IMR-90 (cell line): ENCODE results near the gene FAM209A. TPM values are rescaled to one million over a fixed set of nuclear protein-coding genes. Genes with fewer than 3 reads are reported as not detected.

Experiments
- ATAC-seq: fragments of 200-7000 bp; cut with Tn5 transposase; 2 replicates; pipeline ENCODE4 v1.9.1; 2020; ENCODE audit warnings: low read depth, mild to moderate bottlenecking, moderate library complexity
- BruUV-seq: library from RNA; stranded (reverse); fragments of 400-500 nt; replicated peaks from 2 replicates; lab custom pipeline; 2021; lab: Mats Ljungman, UMichigan
- CTCF ChIA-PET: fragments of 300-600 bp; formaldehyde crosslinking; extraction: SDS; loops from one replicate; lab custom pipeline; 2021; ENCODE audit warnings: antibody characterized with exemption; lab: Yijun Ruan, JAX
- POLR2A ChIA-PET: fragments of 300-600 bp; sonication (Branson Sonifier 250); formaldehyde crosslinking; loops from one replicate; lab custom pipeline; 2022; ENCODE audit warnings: antibody characterized with exemption; ENCODE audit not compliant: unreplicated experiment; lab: Charles Lee
- DNase-seq: peaks from one replicate; pipeline ENCODE4 v3.0.0; 2013
- H2AFZ ChIP-seq: replicated peaks from 2 replicates; pipeline ENCODE3; 2013; ENCODE audit warnings: low read length, mild to moderate bottlenecking; ENCODE audit not compliant: poor library complexity
- H2AK5ac ChIP-seq: 2 replicates; pipeline ENCODE4 v1.6.1; 2013; ENCODE audit warnings: low read depth, low read length, inconsistent platforms
- H2AK9ac ChIP-seq: replicated peaks from 2 replicates; pipeline ENCODE3; 2013; ENCODE audit warnings: mild to moderate bottlenecking, low read depth, low read length, moderate library complexity; ENCODE audit not compliant: poor library complexity
- H2BK120ac ChIP-seq: 2 replicates; pipeline ENCODE4 v1.6.1; 2013; ENCODE audit warnings: low read depth, low read length, inconsistent platforms
- H2BK15ac ChIP-seq: 3 replicates; pipeline ENCODE4 v1.6.1; 2013; ENCODE audit warnings: low read depth, low read length, inconsistent platforms
- H2BK20ac ChIP-seq: 2 replicates; pipeline ENCODE4 v1.6.1; 2013; ENCODE audit warnings: low read depth, mild to moderate bottlenecking, inconsistent platforms, low read length, moderate library complexity
- H2BK5ac ChIP-seq: 2 replicates; pipeline ENCODE4 v1.6.1; 2013; ENCODE audit warnings: mild to moderate bottlenecking, low read depth, low read length, inconsistent platforms; ENCODE audit not compliant: poor library complexity, severe bottlenecking
- H3K14ac ChIP-seq: replicated peaks from 2 replicates; pipeline ENCODE4 v1.6.1; 2013; ENCODE audit warnings: low read depth, low read length, inconsistent platforms
- H3K18ac ChIP-seq: 2 replicates; pipeline ENCODE4 v1.6.1; 2013; ENCODE audit warnings: low read depth, low read length, control low read depth
- H3K23ac ChIP-seq: 2 replicates; pipeline ENCODE4 v1.6.1; 2013; ENCODE audit warnings: low read depth, low read length, inconsistent platforms
- H3K27ac ChIP-seq: 2 replicates; pipeline ENCODE4 v1.5.1; 2013; ENCODE audit warnings: mild to moderate bottlenecking, control low read depth, low read length; ENCODE audit not compliant: insufficient read depth
- H3K27me3 ChIP-seq: 2 replicates; pipeline ENCODE4 v1.6.1; 2013; ENCODE audit warnings: low read length; ENCODE audit not compliant: control insufficient read depth, insufficient read depth
- H3K36me3 ChIP-seq: 2 replicates; pipeline ENCODE4 v1.6.1; 2013; ENCODE audit warnings: low read length, mixed read lengths; ENCODE audit not compliant: control insufficient read depth, insufficient read depth
- H3K4ac ChIP-seq: 2 replicates; pipeline ENCODE4 v1.6.1; 2013; ENCODE audit warnings: low read depth, low read length, inconsistent platforms
- H3K4me1 ChIP-seq: 2 replicates; pipeline ENCODE4 v1.6.1; 2013; ENCODE audit warnings: low read length, mixed read lengths; ENCODE audit not compliant: control insufficient read depth, insufficient read depth
- H3K4me2 ChIP-seq: 2 replicates; pipeline ENCODE4 v1.6.1; 2013; ENCODE audit warnings: low read depth, mild to moderate bottlenecking, control low read depth, low read length, moderate library complexity
- H3K4me3 ChIP-seq: 2 replicates; pipeline ENCODE4 v1.5.1; 2013; ENCODE audit warnings: low read depth, mild to moderate bottlenecking, control low read depth, low read length, moderate library complexity; ENCODE audit not compliant: insufficient read depth
- H3K56ac ChIP-seq: 2 replicates; pipeline ENCODE4 v1.6.1; 2013; ENCODE audit warnings: low read length, inconsistent platforms; ENCODE audit not compliant: insufficient read depth; ENCODE audit errors: extremely low read depth
- H3K79me1 ChIP-seq, 2 experiments: 2 replicates each; pipeline ENCODE4 v1.6.1; 2013; ENCODE audit warnings: low read length in 2 of 2, inconsistent platforms in 1 of 2, low read depth in 1 of 2
- H3K9ac ChIP-seq: 2 replicates; pipeline ENCODE4 v1.6.1; 2013; ENCODE audit warnings: low read depth, low read length, control low read depth
- H3K9me1 ChIP-seq: 2 replicates; pipeline ENCODE4 v1.6.1; 2013; ENCODE audit warnings: low read length, inconsistent platforms; ENCODE audit not compliant: insufficient read depth
- H3K9me3 ChIP-seq: 2 replicates; pipeline ENCODE4 v1.6.1; 2013; ENCODE audit warnings: low read length; ENCODE audit not compliant: control insufficient read depth, insufficient read depth
- H4K20me1 ChIP-seq: 2 replicates; pipeline ENCODE4 v1.6.1; 2013; ENCODE audit warnings: low read length, inconsistent platforms; ENCODE audit not compliant: insufficient read depth
- H4K5ac ChIP-seq: 2 replicates; pipeline ENCODE4 v1.6.1; 2013; ENCODE audit warnings: mild to moderate bottlenecking, low read depth, low read length, control low read depth
- H4K8ac ChIP-seq, 2 experiments: 2 replicates each; pipeline ENCODE4 v1.6.1; 2013; ENCODE audit warnings: low read depth in 2 of 2, low read length in 2 of 2, control low read depth in 1 of 2, inconsistent platforms in 1 of 2
- H4K91ac ChIP-seq: 2 replicates; pipeline ENCODE4 v1.6.1; 2013; ENCODE audit warnings: low read depth, low read length, inconsistent platforms; ENCODE audit not compliant: insufficient read depth
- BHLHE40 ChIP-seq: fragments of 150-350 bp; IDR thresholded peaks from 2 replicates; pipeline ENCODE4 v1.6.1; 2016; ENCODE audit warnings: mild to moderate bottlenecking, low read depth, low read length
- CEBPB ChIP-seq: IDR thresholded peaks from 2 replicates; pipeline ENCODE4 v1.6.1; 2012; ENCODE audit warnings: low read depth, low read length, improper control_type of control experiment
- CHD1 ChIP-seq: IDR thresholded peaks from 2 replicates; pipeline ENCODE4 v1.6.1; 2012; ENCODE audit warnings: low read depth, low read length, improper control_type of control experiment
- CTCF ChIP-seq: conservative IDR thresholded peaks from 2 replicates; pipeline ENCODE4 v1.5.1; 2012; ENCODE audit warnings: mild to moderate bottlenecking, low read depth, low read length, improper control_type of control experiment
- FOS ChIP-seq: fragments of 150-350 bp; IDR thresholded peaks from 2 replicates; pipeline ENCODE4 v1.6.1; 2016; ENCODE audit warnings: low read depth, low read length
- MAFK ChIP-seq: IDR thresholded peaks from 2 replicates; pipeline ENCODE4 v1.6.1; 2012; ENCODE audit warnings: low read depth, low read length, improper control_type of control experiment
- MAZ ChIP-seq: IDR thresholded peaks from 2 replicates; pipeline ENCODE4 v1.6.1; 2012; ENCODE audit warnings: low read depth, mild to moderate bottlenecking, low read length, improper control_type of control experiment, moderate library complexity, borderline replicate concordance
- MXI1 ChIP-seq: IDR thresholded peaks from 2 replicates; pipeline ENCODE4 v1.6.1; 2012; ENCODE audit warnings: low read depth, mild to moderate bottlenecking, low read length, moderate library complexity, borderline replicate concordance
- NFE2L2 ChIP-seq: fragments of 150-350 bp; IDR thresholded peaks from 2 replicates; pipeline ENCODE4 v1.6.1; 2016; ENCODE audit warnings: low read depth, mild to moderate bottlenecking, low read length
- POLR2A ChIP-seq: IDR thresholded peaks from 2 replicates; pipeline ENCODE4 v1.6.1; 2012; ENCODE audit warnings: mild to moderate bottlenecking, low read depth, low read length
- RAD21 ChIP-seq: IDR thresholded peaks from 2 replicates; pipeline ENCODE4 v1.6.1; 2012; ENCODE audit warnings: low read length, improper control_type of control experiment
- RCOR1 ChIP-seq: IDR thresholded peaks from 2 replicates; pipeline ENCODE4 v1.6.1; 2012; ENCODE audit warnings: mild to moderate bottlenecking, low read length, improper control_type of control experiment; ENCODE audit not compliant: insufficient replicate concordance
- RFX5 ChIP-seq: IDR thresholded peaks from 2 replicates; pipeline ENCODE4 v1.8.0; 2012; ENCODE audit warnings: low read depth, mild to moderate bottlenecking, low read length, moderate library complexity
- SMC3 ChIP-seq: fragments of 150-350 bp; IDR thresholded peaks from 2 replicates; pipeline ENCODE4 v1.6.1; 2016; ENCODE audit warnings: low read depth, mild to moderate bottlenecking, antibody characterized with exemption, low read length, moderate library complexity
- WGBS, 2 experiments: methylation state at CpG; one replicate each; pipeline versions ENCODE4 v1.1.5 to v1.1.7; 2013; ENCODE audit warnings: missing lambda C conversion rate in 2 of 2; ENCODE audit not compliant: insufficient read length in 1 of 2; ENCODE audit errors: extremely low coverage in 2 of 2; 5-methylcytosine and 5-hydroxymethylcytosine counted together
- dilution Hi-C: fragments of 300-500 bp; cut with HindIII; formaldehyde crosslinking; loops from one replicate; pipeline ENCODE4 v1.14.3; 2018; ENCODE audit warnings: low sequenced_read_pairs; ENCODE audit not compliant: unreplicated experiment
- in situ Hi-C: fragments of 300-500 bp; cut with MboI; formaldehyde crosslinking; loops from 3 replicates; pipeline ENCODE4 v1.14.3; 2019; ENCODE audit warnings: low sequenced_read_pairs, inconsistent platforms, mixed read lengths
- intact Hi-C: fragments of 100-400 bp; cut with micrococcal nuclease; formaldehyde crosslinking; loops from 2 replicates; pipeline ENCODE4 v1.10.0; 2022
- polyA plus RNA-seq, 3 experiments: library from polyadenylated mRNA; depleted of rRNA; stranded (reverse); fragments of >200 nt; gene quantifications; 2 replicates each; pipeline ENCODE4 v1.2.3, GENCODE V29; 2012; ENCODE audit warnings: low replicate concordance in 1 of 3
- total RNA-seq: library from RNA; depleted of rRNA; stranded (reverse); fragments of >200 nt; gene quantifications from 2 replicates; pipeline ENCODE4 v1.2.3, GENCODE V29; 2012
- TF ChIP-seq, protein P1 (sequence below): fragments of 150-350 bp; IDR thresholded peaks from 2 replicates; pipeline ENCODE4 v1.6.1; 2017; ENCODE audit warnings: mild to moderate bottlenecking, antibody characterized with exemption, low read length, low read depth
- TF ChIP-seq, protein P2 (sequence below): fragments of 150-350 bp; IDR thresholded peaks from 2 replicates; pipeline ENCODE4 v1.6.1; 2016; ENCODE audit warnings: low read depth, mild to moderate bottlenecking, low read length, moderate library complexity, borderline replicate concordance

The FAM209A gene
- total and polyA plus RNA-seq, 2 of the 4 experiments (the other 2 are of a cell fraction) = 0.18 to 0.22 TPM

GRCh38 chr20:56552911-56553629, 28.5 kb downstream of the FAM209A start:
- no peak for ATAC-seq
- dilution Hi-C loops = no loop called here
- WGBS, 2 experiments = 20% methylated on average over 2 of the region's 8 CpGs; no CpG with 5 or more reads in 1 of the 2 experiments
- DNase-seq = no peak
- H2BK5ac ChIP-seq = no peak overlapping the region
- no peak overlapping the region for H2BK120ac ChIP-seq
- no peak overlapping the region; the same call in 2 of the 3 replicates for H2BK15ac ChIP-seq
- H4K91ac ChIP-seq = no peak overlapping the region
- no peak overlapping the region for H3K4me2 ChIP-seq
- no peak overlapping the region for H2BK20ac ChIP-seq
- H3K23ac ChIP-seq = no peak overlapping the region
- no peaks in the 10 kb centered on the region for H3K9me1 ChIP-seq
- no peak overlapping the region for H3K9ac ChIP-seq
- H4K20me1 ChIP-seq = no peaks in the 10 kb centered on the region
- H3K4me3 ChIP-seq = no peak overlapping the region
- no peak overlapping the region for H2AFZ ChIP-seq
- in situ Hi-C loops = loop anchor here (5.0 kb wide), 2 partner anchors 424 to 794 kb away; no protein-coding TSS in a partner anchor
- no peaks in the 10 kb centered on the region for H3K9me3 ChIP-seq
- no peak overlapping the region for H3K18ac ChIP-seq
- no peaks in the 10 kb centered on the region for H3K36me3 ChIP-seq
- peaks cover 4% of the 10 kb centered on the region for H3K27me3 ChIP-seq
- no peak overlapping the region for H4K8ac ChIP-seq
- H4K5ac ChIP-seq = no peak overlapping the region
- no peak overlapping the region for H2AK9ac ChIP-seq
- H2AK5ac ChIP-seq = no peak overlapping the region; the same call in 1 of the 2 replicates
- POLR2A ChIA-PET = no interaction called here
- intact Hi-C loops = no loop called here
- CTCF ChIA-PET = no interaction called here
- H3K79me1 ChIP-seq = no peaks in the 10 kb centered on the region
- no peaks in the 10 kb centered on the region for H3K4me1 ChIP-seq
- BruUV-seq = no TSS peak
- H3K4ac ChIP-seq = no peak overlapping the region
- H3K56ac ChIP-seq = no peak overlapping the region
- TF ChIP-seq MXI1 = no peak
- TF ChIP-seq POLR2A = no peak
- TF ChIP-seq CHD1 = no peak
- TF ChIP-seq SMC3 = no peak
- TF ChIP-seq, protein P1, sequence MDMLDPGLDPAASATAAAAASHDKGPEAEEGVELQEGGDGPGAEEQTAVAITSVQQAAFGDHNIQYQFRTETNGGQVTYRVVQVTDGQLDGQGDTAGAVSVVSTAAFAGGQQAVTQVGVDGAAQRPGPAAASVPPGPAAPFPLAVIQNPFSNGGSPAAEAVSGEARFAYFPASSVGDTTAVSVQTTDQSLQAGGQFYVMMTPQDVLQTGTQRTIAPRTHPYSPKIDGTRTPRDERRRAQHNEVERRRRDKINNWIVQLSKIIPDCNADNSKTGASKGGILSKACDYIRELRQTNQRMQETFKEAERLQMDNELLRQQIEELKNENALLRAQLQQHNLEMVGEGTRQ = no peak
- no peak for TF ChIP-seq BHLHE40
- no peak for TF ChIP-seq FOS
- TF ChIP-seq MAFK = no peak
- no peak for TF ChIP-seq NFE2L2
- no peak for TF ChIP-seq RFX5
- no peak for TF ChIP-seq CEBPB
- no peak for TF ChIP-seq RCOR1
- TF ChIP-seq MAZ = no peak
- TF ChIP-seq, protein P2, sequence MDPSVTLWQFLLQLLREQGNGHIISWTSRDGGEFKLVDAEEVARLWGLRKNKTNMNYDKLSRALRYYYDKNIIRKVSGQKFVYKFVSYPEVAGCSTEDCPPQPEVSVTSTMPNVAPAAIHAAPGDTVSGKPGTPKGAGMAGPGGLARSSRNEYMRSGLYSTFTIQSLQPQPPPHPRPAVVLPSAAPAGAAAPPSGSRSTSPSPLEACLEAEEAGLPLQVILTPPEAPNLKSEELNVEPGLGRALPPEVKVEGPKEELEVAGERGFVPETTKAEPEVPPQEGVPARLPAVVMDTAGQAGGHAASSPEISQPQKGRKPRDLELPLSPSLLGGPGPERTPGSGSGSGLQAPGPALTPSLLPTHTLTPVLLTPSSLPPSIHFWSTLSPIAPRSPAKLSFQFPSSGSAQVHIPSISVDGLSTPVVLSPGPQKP = no peak
- no peak for TF ChIP-seq RAD21
- TF ChIP-seq CTCF = no peak
- no peak overlapping the region for H3K27ac ChIP-seq
- no peak overlapping the region for H3K14ac ChIP-seq
